GM20431 (cell line): ENCODE results near the gene CLSTN1.

ENCODE experiments used
- in situ Hi-C: fragments of 300-500 bp; cut with MseI, MboI; formaldehyde crosslinking; loops from one replicate; pipeline ENCODE4 v1.15.0; 2020; ENCODE audit warnings: low sequenced_read_pairs; ENCODE audit not compliant: unreplicated experiment

Gene CLSTN1

DNA sequence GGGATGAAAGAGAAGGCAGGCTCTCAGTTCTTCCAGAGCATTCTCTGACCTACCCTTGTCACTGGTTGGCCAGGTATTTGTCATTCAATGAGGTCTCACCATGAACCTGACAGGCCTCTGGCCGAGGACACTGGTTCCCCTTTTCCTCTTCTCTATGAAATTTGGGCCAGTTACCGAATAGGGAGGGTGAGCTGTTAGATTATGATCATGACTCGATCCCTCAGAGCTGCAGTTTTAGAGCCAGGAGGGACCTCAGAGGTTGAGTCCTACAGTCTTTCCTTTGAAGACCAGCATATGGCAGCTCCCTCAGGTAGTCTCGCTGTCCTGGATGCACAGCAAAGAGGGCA is 29.5 kb upstream of the CLSTN1 start:
- in situ Hi-C loops: loop anchor here (25.0 kb wide), 1 partner anchor 241 kb away; no protein-coding TSS in a partner anchor

DNA sequence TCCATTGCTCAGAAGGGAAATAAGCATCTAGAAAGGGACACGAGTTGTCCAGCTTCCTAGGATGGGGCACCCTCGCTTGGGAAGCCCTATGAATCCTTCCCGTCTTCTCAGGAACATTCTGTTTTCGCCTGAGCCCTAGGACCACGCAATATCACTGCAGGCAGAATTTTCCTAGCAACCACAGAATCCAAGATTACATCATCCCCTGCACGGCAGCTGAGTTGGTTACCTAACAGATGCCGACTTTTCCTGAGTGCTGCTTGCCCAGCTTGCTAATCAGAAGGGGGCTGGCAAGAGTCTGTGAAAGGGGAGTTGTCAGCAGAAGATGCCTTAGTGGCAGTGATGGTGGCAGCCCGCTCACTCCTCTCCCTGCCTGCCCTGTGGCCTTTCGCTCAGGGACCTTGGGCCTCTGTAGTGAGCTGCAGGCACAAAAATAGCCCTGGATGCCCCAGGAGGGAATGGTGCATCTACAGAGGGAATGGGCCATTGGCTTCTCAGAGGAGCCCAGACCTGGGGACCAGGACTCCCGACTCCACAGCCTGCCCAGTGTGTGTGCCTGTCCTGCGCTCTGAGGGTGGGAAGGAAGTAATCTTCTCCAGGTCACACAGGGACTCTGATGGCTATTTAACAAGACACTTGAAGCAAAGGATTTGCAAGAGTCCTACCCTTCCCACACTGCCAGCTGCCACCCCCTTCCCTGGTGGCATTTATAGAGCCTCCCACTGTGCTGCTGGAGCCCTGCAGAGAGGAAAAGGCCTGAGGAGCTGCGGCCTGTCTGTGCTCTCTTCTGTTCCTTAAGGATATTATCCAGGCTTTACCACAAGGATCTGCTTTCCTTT is 28.9 kb upstream of the CLSTN1 start:
- in situ Hi-C loops: loop anchor here (25.0 kb wide), 1 partner anchor 240 kb away; no protein-coding TSS in a partner anchor

DNA sequence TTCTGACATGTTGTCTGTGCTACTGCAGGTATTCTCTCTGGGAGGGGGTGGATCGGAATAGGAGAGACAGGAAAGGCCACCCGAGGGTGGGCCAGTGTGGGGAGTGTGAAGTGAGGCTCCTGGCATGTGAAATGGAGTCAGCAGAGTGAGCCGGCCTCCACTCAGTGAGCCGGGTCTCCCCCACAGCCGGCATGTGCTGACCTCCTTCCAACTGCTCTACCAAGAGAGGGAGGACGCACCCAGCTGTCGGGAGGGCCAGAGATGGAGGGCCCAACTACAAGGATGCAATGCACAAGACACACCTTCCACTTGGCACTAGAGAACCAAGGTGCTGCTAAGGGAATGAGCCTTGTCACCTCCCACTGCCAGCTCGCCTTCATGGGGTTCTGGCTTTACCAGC is 28.2 kb upstream of the CLSTN1 start:
- in situ Hi-C loops: loop anchor here (25.0 kb wide), 1 partner anchor 240 kb away; no protein-coding TSS in a partner anchor

DNA sequence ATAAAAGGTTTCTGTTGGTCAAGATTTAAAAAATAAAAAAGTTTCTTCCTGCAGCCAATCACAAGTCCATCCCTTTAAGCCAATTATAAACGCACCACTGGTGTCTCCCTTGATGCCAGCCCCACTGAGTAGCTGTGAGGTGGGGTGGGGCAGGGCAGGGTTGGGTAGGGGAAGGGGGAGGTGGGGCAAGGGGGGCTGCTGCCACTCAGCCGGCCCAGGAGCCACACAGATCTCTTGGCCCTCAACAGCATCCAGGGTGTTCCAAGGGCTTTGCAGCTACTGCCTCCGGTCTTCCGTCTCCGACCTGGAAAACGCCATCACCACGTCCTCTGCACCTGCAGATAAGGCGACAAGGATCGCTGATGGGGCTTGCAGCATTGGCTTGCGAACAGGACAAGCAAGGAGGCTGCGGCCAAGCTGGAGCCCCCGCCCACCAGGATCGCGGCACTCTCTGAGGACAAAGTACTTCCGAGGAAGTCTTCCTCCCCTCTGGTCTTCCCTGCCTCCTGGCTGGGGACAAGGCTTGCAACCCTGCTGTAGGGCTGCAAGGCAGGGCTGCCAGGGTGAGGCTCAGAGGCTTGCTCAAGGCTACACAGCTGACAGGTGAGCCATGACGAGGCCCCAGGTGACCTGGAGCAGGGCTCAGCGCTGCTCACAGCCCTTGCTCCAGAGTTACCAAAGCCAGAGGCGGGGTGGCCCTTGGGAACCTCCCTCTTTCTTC is 26.8 kb upstream of the CLSTN1 start:
- in situ Hi-C loops: loop anchor here (25.0 kb wide), 1 partner anchor 238 kb away; no protein-coding TSS in a partner anchor

DNA sequence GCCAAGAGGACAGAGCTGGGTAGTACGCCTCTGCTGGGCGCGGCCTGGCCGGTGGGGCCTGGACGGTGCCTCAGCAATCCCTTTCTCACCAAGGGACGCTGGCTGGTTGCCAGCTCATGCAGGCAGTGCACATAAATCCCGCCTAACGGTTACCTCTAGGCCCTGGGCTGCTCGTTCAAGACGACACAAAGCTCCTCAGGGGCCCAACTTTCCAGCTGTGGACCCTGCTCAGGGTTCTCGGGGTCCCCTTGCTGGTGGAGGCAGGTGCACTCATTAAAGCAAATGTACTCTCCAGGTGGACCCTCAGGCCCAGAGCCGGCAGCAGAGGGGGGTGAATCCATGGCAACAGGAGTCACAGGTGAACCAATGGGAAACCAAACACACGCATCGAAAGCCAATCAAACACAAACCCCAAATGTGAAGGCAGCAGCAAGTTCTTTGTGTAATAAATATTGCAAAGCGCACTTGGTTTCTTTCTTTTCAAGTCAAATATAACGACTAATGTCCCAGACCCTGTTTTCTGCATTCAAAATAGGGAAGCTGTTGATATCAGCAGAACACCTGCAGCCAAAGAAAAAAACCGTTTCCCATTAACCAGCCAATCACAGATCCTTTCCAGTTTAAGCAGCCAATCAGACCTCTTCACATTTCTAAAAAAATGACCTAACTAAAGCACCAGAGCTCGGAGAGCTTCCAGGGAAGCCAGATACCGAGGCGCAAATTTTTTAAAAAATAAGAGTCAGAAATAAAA is 26.1 kb upstream of the CLSTN1 start:
- in situ Hi-C loops: loop anchor here (25.0 kb wide), 1 partner anchor 238 kb away; no protein-coding TSS in a partner anchor

DNA sequence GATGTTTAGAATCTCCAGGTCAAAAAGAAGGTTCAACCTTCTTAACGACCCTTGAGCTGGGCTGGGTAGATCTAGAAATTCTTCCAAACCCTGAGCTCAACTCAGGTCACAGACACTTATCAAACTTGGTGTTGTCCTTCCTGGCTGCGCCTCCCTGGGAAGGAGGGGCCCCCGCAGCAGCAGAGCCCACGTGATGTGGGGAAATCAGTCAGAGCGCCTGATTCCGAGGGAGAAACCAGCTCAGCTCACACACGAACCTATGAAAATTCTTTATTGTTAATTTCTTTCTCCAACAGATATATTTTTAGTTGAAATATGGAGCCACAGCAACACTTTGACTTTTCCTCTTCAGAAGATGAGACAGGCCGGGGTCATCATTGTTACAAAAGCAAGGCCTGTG is 24.3 kb upstream of the CLSTN1 start:
- in situ Hi-C loops: no loop called here

DNA sequence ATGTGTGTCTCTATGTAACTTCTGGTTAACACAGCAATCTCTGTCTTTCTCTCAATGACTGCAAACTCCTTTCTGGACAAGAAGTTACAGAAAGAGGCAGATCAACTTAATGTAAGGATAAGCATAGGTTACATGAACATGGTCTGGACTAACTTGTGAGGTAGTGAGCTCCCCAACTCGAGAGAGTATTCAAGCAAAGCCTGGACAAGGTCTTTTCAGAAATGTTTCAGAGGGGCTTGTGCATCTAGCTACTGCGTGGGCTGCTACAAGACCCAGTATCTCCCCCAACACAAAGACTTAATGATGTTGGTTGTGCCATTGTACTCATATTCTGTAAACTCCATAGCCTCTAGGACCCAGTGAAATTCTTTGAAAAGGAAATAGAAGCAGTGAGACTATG is 23.5 kb upstream of the CLSTN1 start:
- in situ Hi-C loops: no loop called here

DNA sequence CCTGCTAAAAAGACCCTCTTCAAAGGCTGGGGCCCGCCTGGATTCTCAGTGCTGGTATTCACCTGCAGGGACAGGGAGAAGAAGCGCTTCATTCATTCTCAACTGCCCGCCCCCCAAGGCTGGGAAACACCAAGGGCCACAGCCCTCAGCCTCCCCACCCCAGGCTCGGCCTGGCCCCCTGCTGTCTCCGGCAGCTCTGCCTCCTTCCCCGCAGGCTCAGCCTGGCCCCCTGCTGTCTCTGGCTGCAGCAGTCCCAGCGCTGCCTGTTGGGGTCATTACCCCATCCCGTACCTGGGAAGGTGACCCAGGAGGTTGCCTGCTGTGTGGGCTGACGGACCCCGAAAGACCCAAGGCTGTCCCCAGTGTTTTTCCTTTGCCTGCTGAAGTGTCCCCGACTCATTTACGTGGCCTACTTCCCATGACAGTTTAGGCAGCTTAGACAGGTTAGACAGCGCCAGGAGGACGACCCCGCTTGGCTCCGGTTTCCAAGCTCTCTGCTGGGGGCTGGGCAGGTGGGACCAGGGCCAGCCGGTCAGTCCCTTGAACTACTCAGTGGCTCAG is 22.9 kb upstream of the CLSTN1 start:
- in situ Hi-C loops: no loop called here

DNA sequence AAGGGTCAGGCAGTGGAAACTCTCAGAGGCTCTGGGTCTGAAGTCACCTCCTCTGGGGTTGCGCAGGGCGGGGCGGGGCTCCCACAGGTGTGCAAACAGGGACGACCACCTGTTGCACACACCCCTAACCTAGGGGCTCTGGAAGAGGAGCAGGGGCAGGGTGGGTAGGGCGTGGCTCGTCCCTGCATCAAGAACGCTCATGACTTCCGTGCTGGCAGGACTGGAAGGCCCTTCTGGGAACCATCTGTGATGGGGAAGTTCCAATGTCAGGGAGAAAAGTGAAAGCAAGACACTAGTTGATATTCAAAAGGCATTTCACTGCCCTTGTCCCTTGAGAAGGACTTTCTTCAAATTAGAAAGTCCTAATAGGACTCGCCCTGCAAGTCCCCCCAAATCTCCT is 22.1 kb upstream of the CLSTN1 start:
- in situ Hi-C loops: no loop called here

DNA sequence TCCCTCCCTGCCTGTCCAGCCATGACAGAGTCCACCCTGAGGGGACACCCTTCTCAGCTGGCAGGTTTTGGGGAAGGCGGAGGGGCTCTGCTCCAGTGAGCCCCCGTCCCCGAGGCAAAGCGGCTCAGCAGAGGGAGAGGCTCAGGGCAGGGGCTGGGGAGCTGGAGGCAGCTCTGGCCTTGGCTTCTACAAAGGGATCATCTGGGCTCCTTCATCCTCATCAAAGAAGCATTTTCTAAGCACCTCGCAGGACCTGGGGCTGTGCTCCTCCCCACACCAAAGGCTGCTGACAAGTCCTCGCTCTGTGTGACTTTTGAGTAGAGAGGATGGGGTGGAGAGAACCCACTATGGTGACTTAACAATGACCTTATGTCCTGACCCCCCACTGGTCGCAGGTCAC is 21.0 kb upstream of the CLSTN1 start:
- in situ Hi-C loops: no loop called here

DNA sequence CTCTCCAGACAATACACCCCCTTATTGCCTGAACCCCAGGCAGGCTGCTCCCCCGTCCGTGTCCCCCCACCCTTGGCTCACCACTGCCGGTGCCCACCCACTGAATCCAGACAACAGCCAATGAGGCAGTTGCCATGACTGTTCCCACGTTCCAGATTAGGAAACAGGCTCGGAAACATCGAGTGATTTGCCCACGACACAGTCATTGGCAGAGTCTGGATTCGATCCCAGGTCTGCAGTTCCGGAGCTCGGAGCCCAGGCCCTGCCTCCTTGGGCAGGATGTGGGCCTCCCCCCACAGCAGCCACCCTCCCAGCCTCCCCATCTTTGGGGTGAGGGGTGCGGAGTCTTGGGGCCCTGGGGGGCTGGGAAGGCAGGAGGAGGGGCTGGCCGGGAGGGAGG is 20.3 kb upstream of the CLSTN1 start:
- in situ Hi-C loops: no loop called here

DNA sequence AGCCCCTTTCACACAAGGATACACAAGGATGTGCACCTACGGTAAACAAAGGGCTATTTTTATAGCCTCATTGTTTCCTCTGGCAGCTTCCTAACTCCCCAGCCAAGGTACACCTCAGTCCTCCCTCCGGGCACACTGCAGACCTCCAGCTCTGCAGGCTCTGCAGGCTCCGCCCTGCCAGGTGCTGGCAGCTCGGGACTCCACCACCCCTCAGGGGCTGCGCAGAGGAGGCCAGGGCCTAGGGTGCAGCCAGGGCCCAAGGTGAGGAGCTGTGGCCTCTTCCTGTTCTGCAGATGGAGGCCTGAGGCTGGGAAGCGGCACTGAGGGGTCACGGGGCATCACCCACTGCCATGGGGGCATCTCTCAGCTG is 19.8 kb upstream of the CLSTN1 start:
- in situ Hi-C loops: no loop called here

DNA sequence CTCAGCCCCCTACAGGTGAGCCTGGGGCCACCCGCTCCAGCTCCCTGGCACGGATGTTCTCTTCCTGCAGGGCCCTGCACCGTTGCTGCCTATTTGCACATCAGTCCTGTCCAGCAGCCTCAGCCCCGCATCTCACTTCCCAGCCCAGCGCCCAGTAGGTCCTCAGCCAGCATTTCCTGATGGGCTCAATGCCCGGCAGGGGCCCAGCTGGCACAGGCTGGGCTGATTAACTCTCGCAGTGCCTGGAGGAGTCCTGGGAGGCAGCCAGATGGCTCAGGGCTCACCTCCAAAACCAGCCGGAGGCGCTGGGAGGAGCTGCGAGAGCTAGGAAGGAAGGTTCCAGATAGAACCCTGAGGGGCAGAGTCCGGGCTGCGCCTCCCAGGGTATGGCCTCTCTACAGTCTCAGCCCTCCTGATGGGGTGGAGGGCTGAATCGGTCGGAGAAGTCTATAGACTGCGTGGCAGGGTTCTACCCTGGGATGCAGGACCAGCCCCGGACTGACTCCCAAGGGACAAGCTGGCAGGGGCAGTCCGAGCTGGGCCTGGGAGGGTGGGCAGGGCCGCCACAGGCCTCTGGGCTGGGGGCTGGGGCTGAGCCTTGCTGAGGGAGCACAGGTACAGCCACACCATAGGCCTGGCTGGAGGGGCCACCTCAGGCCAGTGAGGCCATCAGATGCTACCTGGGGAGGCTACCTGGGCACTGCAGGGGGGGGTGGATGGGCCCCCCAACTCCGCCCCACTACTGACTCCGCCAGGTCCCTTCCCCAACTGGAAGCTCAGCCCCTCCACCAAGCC is 19.2 kb upstream of the CLSTN1 start:
- in situ Hi-C loops: no loop called here

DNA sequence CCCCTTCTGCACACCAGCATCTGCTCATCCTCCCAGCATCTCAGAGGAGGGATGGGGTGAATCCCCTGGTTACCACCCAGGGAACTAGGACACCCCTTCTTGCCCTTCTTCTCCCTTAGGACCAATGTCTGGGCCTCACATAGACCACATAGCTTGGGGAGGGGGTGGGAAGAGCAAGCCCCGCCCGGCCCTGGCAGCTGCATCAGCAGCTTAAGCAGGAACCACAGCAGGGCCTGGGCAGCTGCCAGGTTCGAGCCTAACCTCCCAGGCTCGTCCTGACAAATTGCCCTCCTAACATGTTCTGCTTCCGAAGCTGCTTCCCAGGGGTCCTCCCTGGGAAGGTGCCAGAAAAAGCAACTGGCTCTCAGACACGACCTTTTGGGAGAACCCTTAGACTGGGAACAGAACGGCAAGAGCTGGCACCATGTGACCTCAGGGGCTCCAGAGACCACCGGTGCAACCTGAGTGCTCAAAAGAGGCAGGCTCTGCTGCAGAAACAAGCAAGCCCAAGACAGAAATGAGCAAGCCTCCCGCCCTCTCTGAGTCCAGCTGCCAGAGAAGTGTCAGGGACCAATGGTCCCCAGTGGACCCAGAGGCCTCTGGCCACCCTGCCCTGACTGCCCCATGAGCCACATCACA is 18.4 kb upstream of the CLSTN1 start:
- in situ Hi-C loops: no loop called here

DNA sequence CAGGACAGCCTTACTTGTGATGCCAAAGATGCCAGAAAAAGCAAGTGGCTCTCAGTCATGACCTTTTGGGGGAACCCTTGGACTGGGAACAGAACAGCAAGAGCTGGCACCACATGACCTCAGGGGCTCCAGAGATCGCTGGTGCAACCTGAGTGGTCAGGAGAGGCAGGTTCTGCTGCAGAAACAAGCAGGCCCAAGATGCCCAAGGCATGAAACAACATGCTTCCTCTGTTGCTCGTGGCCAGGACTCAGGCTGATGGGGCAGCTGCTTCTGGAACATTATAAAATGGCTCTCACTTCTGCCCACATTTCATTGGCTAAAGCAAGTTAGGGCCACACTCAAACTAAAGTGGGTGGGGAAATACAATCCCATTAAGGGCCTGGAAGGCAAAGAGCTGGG is 17.7 kb upstream of the CLSTN1 start:
- in situ Hi-C loops: no loop called here

DNA sequence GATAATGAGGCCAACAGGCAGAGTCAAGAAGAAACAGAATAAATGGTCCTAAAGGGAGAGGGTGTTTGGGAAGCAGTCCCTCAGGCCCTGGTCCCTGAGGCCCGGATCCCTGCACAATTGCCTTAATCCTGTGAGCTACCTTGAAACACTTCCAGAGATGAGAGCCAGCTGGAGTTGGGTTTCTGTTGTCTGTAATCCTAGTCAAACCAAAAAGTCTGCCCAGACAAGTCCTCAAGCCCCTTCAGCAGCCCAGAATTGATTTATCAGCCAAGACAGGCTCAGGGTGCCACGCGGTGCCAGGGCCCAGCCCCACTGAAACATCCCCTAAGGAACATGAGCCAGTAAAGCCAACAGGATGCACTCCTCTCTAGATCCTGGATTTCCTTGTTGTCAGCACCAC is 16.4 kb upstream of the CLSTN1 start:
- in situ Hi-C loops: no loop called here

DNA sequence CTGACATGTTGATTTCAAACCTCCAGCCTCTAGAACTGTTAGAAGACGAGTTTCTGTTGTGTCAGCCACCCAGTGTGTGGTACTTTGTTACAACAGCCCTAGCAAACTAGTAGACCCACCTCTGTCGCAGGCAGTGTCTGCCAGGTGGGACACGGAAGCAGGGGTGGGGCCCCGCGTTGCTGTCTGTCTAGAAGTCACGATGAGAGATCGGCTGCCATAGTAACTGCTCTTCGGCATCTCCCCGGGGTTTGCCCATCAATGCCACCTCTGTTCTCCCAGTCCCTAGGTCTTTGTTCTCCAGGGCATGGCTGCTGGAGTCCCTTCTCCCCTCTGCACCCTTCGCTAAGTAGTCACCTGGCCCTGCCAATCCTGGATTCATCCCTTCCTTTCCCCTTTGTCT is 15.2 kb upstream of the CLSTN1 start:
- in situ Hi-C loops: no loop called here

DNA sequence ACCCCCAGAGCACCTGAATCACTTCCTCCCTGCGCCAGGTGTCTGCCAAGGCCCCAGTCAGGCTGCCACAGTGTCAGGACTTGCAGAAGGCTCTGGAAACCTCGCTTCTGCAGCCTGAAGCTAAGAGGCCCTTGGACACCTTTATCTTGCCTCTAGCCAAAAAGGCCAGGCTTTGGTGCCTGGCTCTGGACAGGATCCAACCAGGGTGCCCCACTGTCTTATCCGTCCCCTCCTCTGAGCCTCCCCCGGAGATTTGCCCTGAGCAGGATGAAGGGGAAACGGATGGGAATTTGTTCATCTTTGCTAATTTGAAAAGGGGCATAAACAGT is 12.8 kb upstream of the CLSTN1 start:
- in situ Hi-C loops: no loop called here
